ENCODE measurements around the gene MAD1L1. TPM values are rescaled to one million over a fixed set of nuclear protein-coding genes. Genes with fewer than 3 reads are reported as not detected.

The MAD1L1 gene
- total RNA-seq, 1 experiment from 2014 or later: 43.8 TPM

GRCh38 chr7:1902231-1902855 lies 330.4 kb downstream of the MAD1L1 start (continued):
- no peak for TF ChIP-seq CTCF (IDR thresholded peaks at IDR 0.05)
- TF ChIP-seq HMGA2 (CRISPR knock-in tag; IDR thresholded peaks at IDR 0.05): no peak
- TF ChIP-seq ELF4 (CRISPR knock-in tag; IDR thresholded peaks at IDR 0.05; ENCODE audit: low read depth): no peak
- TF ChIP-seq ZNF423 (CRISPR knock-in tag; IDR thresholded peaks at IDR 0.05): no peak
- TF ChIP-seq ZBTB43 (CRISPR knock-in tag; IDR thresholded peaks at IDR 0.05): no peak
- no peak for TF ChIP-seq NFE2L1 (CRISPR knock-in tag; IDR thresholded peaks at IDR 0.05)

GRCh38 chr7:1901431-1902210 lies 331.1 kb downstream of the MAD1L1 start:
- Mint-ChIP-seq H3K9me3 (no peaks in the 10 kb centered on the region), H3K36me3 (no peaks in the 10 kb centered on the region), H3K27ac (no peak overlapping the region), H3K27me3 (ENCODE audit: low read depth) (no peaks in the 10 kb centered on the region), H3K4me1 (no peaks in the 10 kb centered on the region), H3K4me3 (no peak overlapping the region)
- ChIA-PET CTCF (no interaction called here), POLR2A (no interaction called here)
- ATAC-seq (no peak), DNase-seq (ENCODE audit: low spot score) (no peak)
- TF ChIP-seq ATF6 (CRISPR knock-in tag; IDR thresholded peaks at IDR 0.05): no peak

GRCh38 chr7:1900847-1901246 lies 331.9 kb downstream of the MAD1L1 start:
- CTCF ChIA-PET: no interaction called here

More at GRCh38 chr7:1900847-1901246, 331.9 kb downstream of the MAD1L1 start:
- TF ChIP-seq NR2C2 (CRISPR knock-in tag; IDR thresholded peaks at IDR 0.05) (no peak), NFATC4 (CRISPR knock-in tag; IDR thresholded peaks at IDR 0.05) (no peak), ZMAT4 (CRISPR knock-in tag; IDR thresholded peaks at IDR 0.05) (no peak), CDX4 (CRISPR knock-in tag; IDR thresholded peaks at IDR 0.05; ENCODE audit: borderline replicate concordance) (no peak), PRDM15 (CRISPR knock-in tag; IDR thresholded peaks at IDR 0.05) (no peak), NFYB (CRISPR knock-in tag; conservative IDR thresholded peaks at IDR 0.05; ENCODE audit: low read depth) (no peak)
- Mint-ChIP-seq H3K9me3 (no peaks in the 10 kb centered on the region), H3K36me3 (no peaks in the 10 kb centered on the region), H3K4me1 (no peaks in the 10 kb centered on the region), H3K27ac (no peak overlapping the region), H3K27me3 (ENCODE audit: low read depth) (no peaks in the 10 kb centered on the region), H3K4me3 (no peak overlapping the region)
- POLR2A ChIA-PET: no interaction called here
- ATAC-seq (no peak), DNase-seq (ENCODE audit: low spot score) (no peak)
